DND-41 (cell line): ENCODE measurements around the gene RNASE8.

ENCODE experiments used
- ATAC-seq: fragments of 200-7000 bp; cut with Tn5 transposase; 3 replicates; pipeline ENCODE4 v1.9.1; 2021; ENCODE audit warnings: low read depth; ENCODE audit not compliant: insufficient read depth
- DNase-seq: peaks from one replicate; pipeline ENCODE4 v3.0.0-alpha.2; 2020
- H2AFZ ChIP-seq: 2 replicates; pipeline ENCODE4 v1.6.0; 2012; ENCODE audit warnings: low read depth, low read length
- H3K27ac ChIP-seq: 2 replicates; pipeline ENCODE4 v1.5.1; 2012; ENCODE audit warnings: low read length, inconsistent platforms
- H3K27me3 ChIP-seq: fragments of 200-600 bp; sonication (generic); 2 replicates; pipeline ENCODE4 v1.6.0; 2012; ENCODE audit warnings: low read length, mild to moderate bottlenecking, inconsistent platforms; ENCODE audit not compliant: insufficient read depth, poor library complexity
- H3K36me3 ChIP-seq: 2 replicates; pipeline ENCODE4 v1.5.1; 2012; ENCODE audit warnings: low read length, inconsistent platforms; ENCODE audit not compliant: insufficient read depth
- H3K4me1 ChIP-seq: 2 replicates; pipeline ENCODE4 v1.5.1; 2012; ENCODE audit warnings: mild to moderate bottlenecking, low read length; ENCODE audit not compliant: insufficient read depth
- H3K4me2 ChIP-seq: 2 replicates; pipeline ENCODE4 v1.6.0; 2012; ENCODE audit warnings: mild to moderate bottlenecking, moderate library complexity, low read length, inconsistent platforms; ENCODE audit not compliant: insufficient read depth
- H3K4me3 ChIP-seq, 2 experiments: fragments of 200-600 bp in 1 of 2; shearing (Covaris generic) in 1 of 2; 2 replicates each; pipeline ENCODE4 v1.5.1; 2012 to 2016; ENCODE audit warnings: inconsistent platforms in 2 of 2, low read length in 2 of 2, mild to moderate bottlenecking in 2 of 2, low read depth in 1 of 2, moderate library complexity in 1 of 2
- H3K79me2 ChIP-seq: 2 replicates; pipeline ENCODE4 v1.6.0; 2012; ENCODE audit warnings: low read length, inconsistent platforms; ENCODE audit not compliant: insufficient read depth
- H3K9ac ChIP-seq: 2 replicates; pipeline ENCODE4 v1.6.0; 2012; ENCODE audit warnings: low read depth, mild to moderate bottlenecking, inconsistent platforms, low read length, moderate library complexity
- H3K9me3 ChIP-seq: 2 replicates; pipeline ENCODE4 v1.5.1; 2012; ENCODE audit warnings: low read length, moderate library complexity, mild to moderate bottlenecking, inconsistent platforms; ENCODE audit not compliant: insufficient read depth, severe bottlenecking
- H4K20me1 ChIP-seq: 2 replicates; pipeline ENCODE4 v1.6.0; 2012; ENCODE audit warnings: low read length; ENCODE audit not compliant: insufficient read depth
- CTCF ChIP-seq: IDR thresholded peaks from 2 replicates; pipeline ENCODE4 v1.5.1; 2012; ENCODE audit warnings: borderline replicate concordance, low read length, moderate library complexity, mild to moderate bottlenecking; ENCODE audit not compliant: poor library complexity, severe bottlenecking; ENCODE audit errors: extremely low read depth
- EZH2 ChIP-seq: IDR thresholded peaks from 3 replicates; pipeline ENCODE4 v1.6.1; 2012; ENCODE audit warnings: borderline replicate concordance, low read depth, mild to moderate bottlenecking, moderate library complexity, low read length, inconsistent platforms; ENCODE audit not compliant: severe bottlenecking

The RNASE8 gene

DNA sequence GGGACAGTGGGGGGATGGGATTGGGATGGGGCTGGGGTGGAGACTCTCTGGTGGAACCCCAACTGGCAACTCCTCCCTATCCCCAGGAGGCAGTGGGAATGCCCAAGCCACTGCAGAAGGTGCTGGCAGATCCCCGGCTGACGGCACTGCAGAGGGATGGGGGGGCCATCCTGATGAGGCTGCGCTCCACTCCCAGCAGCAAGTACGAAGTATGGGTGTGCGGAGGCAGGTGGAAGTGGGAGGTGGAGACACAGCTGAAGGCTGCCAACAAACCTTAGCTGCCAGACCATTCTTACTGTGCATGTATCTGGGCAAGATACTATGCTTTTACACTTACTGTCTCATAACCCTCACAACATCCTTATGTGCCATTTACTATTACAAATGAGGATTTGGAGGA lies 20.7 kb downstream of the RNASE8 start:
- no peaks in the 10 kb centered on the region for H3K79me2 ChIP-seq
- H4K20me1 ChIP-seq = no peaks in the 10 kb centered on the region
- no peak overlapping the region for H2AFZ ChIP-seq
- H3K4me2 ChIP-seq = no peak overlapping the region
- DNase-seq (no peak), ATAC-seq (no peak)
- H3K27ac ChIP-seq = no peak overlapping the region
- H3K4me1 ChIP-seq = no peaks in the 10 kb centered on the region
- H3K9ac ChIP-seq = no peak overlapping the region
- peaks cover 23% of the 10 kb centered on the region for H3K27me3 ChIP-seq
- H3K4me3 ChIP-seq = no peak overlapping the region
- TF ChIP-seq EZH2 (no peak), CTCF (no peak)
- no peaks in the 10 kb centered on the region for H3K36me3 ChIP-seq
- H3K9me3 ChIP-seq = no peaks in the 10 kb centered on the region

GRCh38 chr14:21078726-21079125 lies 21.1 kb downstream of the RNASE8 start:
- H3K27me3 ChIP-seq = peaks cover 23% of the 10 kb centered on the region
- no peaks in the 10 kb centered on the region for H4K20me1 ChIP-seq
- no peak overlapping the region for H3K9ac ChIP-seq
- H3K36me3 ChIP-seq = no peaks in the 10 kb centered on the region
- H3K79me2 ChIP-seq = no peaks in the 10 kb centered on the region
- H3K4me1 ChIP-seq = no peaks in the 10 kb centered on the region
- no peak overlapping the region for H3K4me3 ChIP-seq
- H3K4me2 ChIP-seq = no peak overlapping the region
- ATAC-seq = no peak
- H3K9me3 ChIP-seq = no peaks in the 10 kb centered on the region
- no peak overlapping the region for H2AFZ ChIP-seq
- TF ChIP-seq EZH2 (no peak), CTCF (no peak)
- H3K27ac ChIP-seq = no peak overlapping the region
- no peak for DNase-seq

GRCh38 chr14:21081521-21082142 lies 24.0 kb downstream of the RNASE8 start:
- Histone ChIP-seq H3K36me3 (no peaks in the 10 kb centered on the region), H3K4me3 (no peak overlapping the region), H3K79me2 (no peaks in the 10 kb centered on the region), H2AFZ (no peak overlapping the region), H3K9me3 (no peaks in the 10 kb centered on the region), H3K27me3 (peaks cover 23% of the 10 kb centered on the region), H4K20me1 (no peaks in the 10 kb centered on the region), H3K9ac (no peak overlapping the region), H3K4me2 (no peak overlapping the region), H3K4me1 (no peaks in the 10 kb centered on the region), H3K27ac (no peak overlapping the region)
- ATAC-seq (no peak), DNase-seq (no peak)
- TF ChIP-seq CTCF (no peak), EZH2 (no peak)
